Measurements from ENCODE around the gene PPM1B. TPM values are rescaled to one million over a fixed set of nuclear protein-coding genes. Genes with fewer than 3 reads are reported as not detected.

PPM1B gene
- total and polyA plus RNA-seq, 2 of the 4 experiments (the other 2 are of a cell fraction), result 13.4 to 14.7 TPM

Small RNA genes lying within 50 kb of the gene (microRNA-seq; reads per million reads assigned to microRNA genes)
- gene RNU6-566P (ENCODE audit: insufficient read depth, insufficient read length), result not detected

Small RNA genes lying within 50 kb of the gene (small RNA-seq; reads per million reads assigned to genes)
- gene RNU6-566P, result 0 to 1.2 (median 0) reads per million in 5 experiments

Other genes starting within 250 kb of the PPM1B start
- 36.0 and 59.7 TPM in 2 replicates for gene LRPPRC, start 172.9 kb upstream of the PPM1B start, total RNA-seq (2012; rRNA removed)
- 23.2 and 30.4 TPM in 2 replicates for gene LRPPRC, start 172.9 kb upstream of the PPM1B start, polyA plus RNA-seq (2012; rRNA removed)
- not detected in 2 replicates for gene SLC3A1, start 106.6 kb downstream of the PPM1B start, total RNA-seq (2012; rRNA removed)
- gene SLC3A1, start 106.6 kb downstream of the PPM1B start, polyA plus RNA-seq (2012; rRNA removed), result not detected in 2 replicates
- gene PREPL, start 192.6 kb downstream of the PPM1B start, total RNA-seq (2012; rRNA removed), result 39.6 and 59.2 TPM in 2 replicates
- gene PREPL, start 192.6 kb downstream of the PPM1B start, polyA plus RNA-seq (2012; rRNA removed), result 22.8 and 27.6 TPM in 2 replicates
- gene CAMKMT, start 193.1 kb downstream of the PPM1B start, total RNA-seq (2012; rRNA removed), result 6.7 and 6.8 TPM in 2 replicates
- 3.7 and 4.4 TPM in 2 replicates for gene CAMKMT, start 193.1 kb downstream of the PPM1B start, polyA plus RNA-seq (2012; rRNA removed)

Measured in IMR-90 (cell line).